ENCODE data around the gene KCND3.

DNA sequence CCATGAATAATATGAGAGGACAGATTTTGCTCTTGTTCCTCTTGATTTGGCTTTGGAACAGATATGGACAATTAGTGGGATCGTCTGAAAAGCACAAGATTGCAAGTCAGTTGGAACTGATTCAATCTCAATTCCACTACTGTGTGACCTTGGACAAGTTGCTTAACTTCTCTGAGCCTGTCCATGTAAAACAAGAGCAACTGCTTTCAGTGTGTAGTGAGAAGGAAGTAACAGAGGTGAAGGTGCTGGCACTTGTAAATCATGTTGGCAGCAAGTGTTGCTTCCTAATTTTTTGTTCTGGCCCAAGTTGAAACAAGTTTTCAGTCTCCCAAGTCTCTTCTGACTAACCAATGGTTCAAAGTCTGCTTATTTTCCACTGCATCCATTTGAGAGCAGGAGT, 265.6 kb downstream of the KCND3 start:
- no peak for TF ChIP-seq ESRRG (CRISPR knock-in tag; IDR thresholded peaks at IDR 0.05)
- no peak for TF ChIP-seq GLIS3 (CRISPR knock-in tag; IDR thresholded peaks at IDR 0.05)

Measured in SK-N-SH treated with all-trans-retinoic acid at 6 μM for 48 hours (cell line).